Left lung (tissue), 10 donors: ENCODE results near the gene CPXM2. TPM values are rescaled to one million over a fixed set of nuclear protein-coding genes. Genes with fewer than 3 reads are reported as not detected.
A peak's percentile ranks its signal among the peaks of the same experiment; 100 is the strongest.

ENCODE experiments used
- ATAC-seq: fragments of 200-7000 bp; cut with Tn5 transposase; one replicate; pipeline ENCODE4 v1.9.1; 2020; ENCODE audit warnings: moderate library complexity
- DNase-seq, 4 donors: peaks; one replicate each; pipeline ENCODE4 v3.0.0-alpha.2; 2013 to 2020
- H3K27ac ChIP-seq, 2 donors: fragments of 200-600 bp; sonication (generic) in 1 of 2; one replicate each; pipeline versions ENCODE4 v1.5.0 to v1.8.0; 2020 to 2021
- H3K27me3 ChIP-seq, 2 donors: fragments of 200-600 bp; sonication (generic) in 1 of 2; one replicate each; pipeline versions ENCODE4 v1.5.0 to v1.8.0; 2020 to 2021
- H3K36me3 ChIP-seq, 2 donors: fragments of 200-600 bp; sonication (generic) in 1 of 2; one replicate each; pipeline versions ENCODE4 v1.5.0 to v1.8.0; 2020 to 2021
- H3K4me1 ChIP-seq, 2 donors: fragments of 200-600 bp; one replicate each; pipeline ENCODE4 v1.8.0; 2021
- H3K4me3 ChIP-seq, 2 donors: fragments of 200-600 bp; sonication (generic) in 1 of 2; one replicate each; pipeline versions ENCODE4 v1.5.0 to v1.8.0; 2020 to 2021; ENCODE audit warnings: mild to moderate bottlenecking in 1 of 2
- H3K9me3 ChIP-seq, 2 donors: fragments of 200-600 bp; sonication (generic) in 1 of 2; one replicate each; pipeline versions ENCODE4 v1.5.0 to v1.8.0; 2020 to 2021
- CTCF ChIP-seq, 2 donors: fragments of 200-600 bp; sonication (generic) in 1 of 2; IDR thresholded peaks; one replicate each; pipeline versions ENCODE4 v1.5.0 to v1.8.0; 2021; ENCODE audit warnings: antibody characterized with exemption in 2 of 2
- intact Hi-C, 2 donors: fragments of 100-400 bp; cut with DNase I; formaldehyde crosslinking; loops; one replicate each; pipeline versions ENCODE4 v1.11.2 to v1.14.2; 2022
- polyA plus RNA-seq, 6 donors: library from polyadenylated mRNA; unstranded; fragments of 120-200 nt; gene quantifications; one replicate each; pipeline ENCODE4 v1.2.1, GENCODE V29; 2013; ENCODE audit not compliant: insufficient read length in 6 of 6
- total RNA-seq, 2 donors: library from RNA; stranded (reverse); fragmentation: NEBNext Ultra II Directional; extraction: Animal tissue kit (Norgen Biotek cat#: 25700); gene quantifications; one replicate each; pipeline ENCODE4 v1.2.1, GENCODE V29; 2021
- donor health status: DM: no; HTN: yes; CAD: no.
- donor health status: DM: no; HTN: no; CAD: no.

The CPXM2 gene
- total and polyA plus RNA-seq, 8 donors = 1.5 to 6.5 (median 2.6) TPM

DNA sequence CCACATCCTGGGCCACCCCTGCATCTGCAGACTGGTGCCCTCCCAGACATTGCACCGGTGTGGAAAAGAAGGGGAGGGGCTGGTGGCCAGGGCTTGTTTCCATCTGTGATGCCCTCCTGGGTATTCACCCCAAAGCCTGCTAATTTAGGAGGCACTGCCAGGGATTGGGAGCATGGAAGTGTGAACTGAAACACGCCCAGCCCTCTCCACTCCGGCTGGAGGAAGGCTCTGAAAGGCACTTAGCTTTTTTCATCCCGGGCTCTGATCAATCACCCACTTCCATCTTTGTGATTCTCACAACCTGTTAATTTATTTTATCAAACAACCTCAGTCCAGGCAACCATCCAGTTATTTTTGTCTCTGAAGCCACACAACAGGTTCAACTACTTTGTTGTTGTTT lies 20.9 kb upstream of the CPXM2 start:
- no peaks in the 10 kb centered on the region for H3K36me3 ChIP-seq
- ATAC-seq = no peak
- no peaks in the 10 kb centered on the region for H3K9me3 ChIP-seq
- H3K27ac ChIP-seq = no peak overlapping the region
- intact Hi-C loops = no loop called here
- peaks cover 0 to 62% of the 10 kb centered on the region in 2 donors for H3K27me3 ChIP-seq
- no peak overlapping the region for H3K4me3 ChIP-seq
- no peak for DNase-seq
- TF ChIP-seq CTCF (IDR thresholded peaks at IDR 0.05) = no peak
- no peaks in the 10 kb centered on the region for H3K4me1 ChIP-seq

DNA sequence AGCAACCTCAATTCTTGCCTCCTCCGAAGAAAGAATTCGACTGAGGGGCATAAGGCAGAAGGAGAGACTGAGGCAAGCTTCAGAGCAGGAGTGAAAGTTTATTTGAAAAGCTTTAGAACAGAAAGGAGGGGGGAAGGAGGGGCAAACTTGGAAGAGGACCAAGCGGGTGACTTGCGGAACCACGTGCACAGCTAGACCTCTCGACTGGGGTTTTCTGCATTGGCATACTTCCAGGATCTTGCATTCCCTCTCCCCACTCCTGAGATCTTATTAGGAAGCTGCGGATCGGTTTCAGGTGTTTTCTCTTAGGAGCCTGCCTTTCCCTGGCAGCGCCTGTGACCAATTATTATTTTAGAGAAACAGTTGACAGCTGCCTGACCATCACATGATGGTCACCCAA lies 20.3 kb upstream of the CPXM2 start:
- no peak for ATAC-seq
- peaks cover 0 to 66% of the 10 kb centered on the region in 2 donors for H3K27me3 ChIP-seq
- TF ChIP-seq CTCF (IDR thresholded peaks at IDR 0.05) = no peak
- intact Hi-C loops = no loop called here
- no peak overlapping the region for H3K27ac ChIP-seq
- no peak overlapping the region for H3K4me3 ChIP-seq
- H3K4me1 ChIP-seq = no peaks in the 10 kb centered on the region
- H3K36me3 ChIP-seq = no peaks in the 10 kb centered on the region
- H3K9me3 ChIP-seq = no peaks in the 10 kb centered on the region
- DNase-seq = peak in 1 of 4 donors; percentile 71

GRCh38 chr10:123909866-123910265 lies 18.3 kb upstream of the CPXM2 start:
- no peaks in the 10 kb centered on the region for H3K4me1 ChIP-seq
- DNase-seq = peak in 1 of 4 donors; percentile 57
- no peak for TF ChIP-seq CTCF (IDR thresholded peaks at IDR 0.05)
- H3K4me3 ChIP-seq = no peak overlapping the region
- intact Hi-C loops = no loop called here
- H3K9me3 ChIP-seq = no peaks in the 10 kb centered on the region
- ATAC-seq = no peak
- peaks cover 0 to 63% of the 10 kb centered on the region in 2 donors for H3K27me3 ChIP-seq
- no peaks in the 10 kb centered on the region for H3K36me3 ChIP-seq
- H3K27ac ChIP-seq = no peak overlapping the region

DNA sequence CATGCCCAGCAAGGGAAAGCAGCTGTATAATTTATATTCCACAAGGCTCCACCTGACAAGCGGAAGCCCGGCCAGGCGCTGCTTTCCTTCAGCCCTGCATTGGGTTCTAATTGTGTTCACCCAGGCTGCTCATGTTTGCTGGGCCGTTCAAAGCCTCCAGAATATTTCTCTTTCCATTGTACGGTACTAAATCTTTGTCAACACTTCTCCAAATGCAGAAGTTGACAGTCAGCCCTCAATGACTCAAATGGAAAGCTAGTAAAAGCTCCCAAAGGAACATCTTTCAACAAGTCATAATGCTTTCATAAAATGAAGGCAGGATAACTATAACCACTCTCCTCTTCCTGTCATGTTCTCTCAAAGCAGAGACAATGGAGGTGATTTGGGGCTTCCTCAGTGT lies 17.8 kb upstream of the CPXM2 start:
- no peak for TF ChIP-seq CTCF (IDR thresholded peaks at IDR 0.05)
- Histone ChIP-seq H3K4me1 (no peaks in the 10 kb centered on the region), H3K27ac (no peak overlapping the region), H3K36me3 (no peaks in the 10 kb centered on the region), H3K27me3 (peaks cover 0 to 64% of the 10 kb centered on the region in 2 donors), H3K4me3 (no peak overlapping the region), H3K9me3 (no peaks in the 10 kb centered on the region)
- ATAC-seq = no peak
- no peak for DNase-seq
- intact Hi-C loops = no loop called here

DNA sequence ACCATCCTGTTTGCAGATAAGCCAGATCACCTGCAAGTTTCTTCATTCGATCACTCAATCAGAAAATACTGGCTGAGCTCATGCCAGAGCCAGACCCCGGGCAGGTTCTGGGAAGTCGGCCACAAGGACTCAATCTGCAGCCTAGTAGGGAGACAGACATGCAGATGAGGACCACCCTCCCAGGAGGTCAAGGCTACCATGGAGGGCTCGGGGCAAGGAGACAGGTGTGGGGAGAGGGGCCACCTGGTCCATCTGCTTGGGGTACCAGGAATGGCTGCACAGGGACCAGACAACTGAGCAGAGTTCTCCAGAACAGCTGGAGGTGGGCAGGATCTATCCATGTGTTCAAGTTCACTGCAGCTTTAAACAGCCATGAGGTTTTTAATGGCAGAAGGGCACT lies 16.8 kb upstream of the CPXM2 start:
- DNase-seq = no peak
- TF ChIP-seq CTCF (IDR thresholded peaks at IDR 0.05) = no peak

More for the DNA sequence above, 16.8 kb upstream of the CPXM2 start:
- no peak for ATAC-seq
- no peak overlapping the region for H3K4me3 ChIP-seq
- H3K27me3 ChIP-seq = peaks cover 0 to 53% of the 10 kb centered on the region in 2 donors
- no peaks in the 10 kb centered on the region for H3K36me3 ChIP-seq
- H3K27ac ChIP-seq = no peak overlapping the region
- intact Hi-C loops = no loop called here
- H3K4me1 ChIP-seq = no peaks in the 10 kb centered on the region
- no peaks in the 10 kb centered on the region for H3K9me3 ChIP-seq
